ENCODE data around the gene CHST6.

Gene CHST6

GRCh38 chr16:75488322-75488721, 6.9 kb downstream of the CHST6 start:
- no peak overlapping the region for H3K4me3 ChIP-seq (replicated peaks; ENCODE audit: low read depth, low read length)
- no peak for TF ChIP-seq CTCF (IDR thresholded peaks at IDR 0.05; ENCODE audit: low read length, missing control alignments)
- DNase-seq (ENCODE audit: low read depth): no peak

GRCh38 chr16:75486676-75487313, 8.4 kb downstream of the CHST6 start:
- no peak for TF ChIP-seq CTCF (IDR thresholded peaks at IDR 0.05; ENCODE audit: low read length, missing control alignments)
- H3K4me3 ChIP-seq (replicated peaks; ENCODE audit: low read depth, low read length): no peak overlapping the region
- no peak for DNase-seq (ENCODE audit: low read depth)

- no peak for DNase-seq (ENCODE audit: low read depth)
- H3K4me3 ChIP-seq (replicated peaks; ENCODE audit: low read depth, low read length): no peak overlapping the region
- no peak for TF ChIP-seq CTCF (IDR thresholded peaks at IDR 0.05; ENCODE audit: low read length, missing control alignments)
Measured at GRCh38 chr16:75486014-75486675, 9.1 kb downstream of the CHST6 start.

GRCh38 chr16:75485230-75486013, 9.8 kb downstream of the CHST6 start:
- DNase-seq (ENCODE audit: low read depth): no peak
- no peak overlapping the region for H3K4me3 ChIP-seq (replicated peaks; ENCODE audit: low read depth, low read length)
- TF ChIP-seq CTCF (IDR thresholded peaks at IDR 0.05; ENCODE audit: low read length, missing control alignments): no peak

GRCh38 chr16:75483222-75483621, 12.0 kb downstream of the CHST6 start:
- DNase-seq (ENCODE audit: low read depth): no peak
- no peak overlapping the region for H3K4me3 ChIP-seq (replicated peaks; ENCODE audit: low read depth, low read length)
- TF ChIP-seq CTCF (IDR thresholded peaks at IDR 0.05; ENCODE audit: low read length, missing control alignments): no peak

GRCh38 chr16:75482434-75483205, 12.6 kb downstream of the CHST6 start:
- TF ChIP-seq CTCF (IDR thresholded peaks at IDR 0.05; ENCODE audit: low read length, missing control alignments): no peak
- DNase-seq (ENCODE audit: low read depth): no peak
- no peak overlapping the region for H3K4me3 ChIP-seq (replicated peaks; ENCODE audit: low read depth, low read length)
